OCI-LY1 (cell line): ENCODE measurements around the gene DNASE1L2.

Source experiments
- CTCF ChIP-seq: fragments of 200-600 bp; sonication (generic), shearing (Covaris generic); IDR thresholded peaks from 2 replicates; pipeline ENCODE4 v1.5.1; 2017; ENCODE audit warnings: mild to moderate bottlenecking, antibody characterized with exemption, low read length, moderate library complexity, mixed read lengths
- EZH2 ChIP-seq: fragments of 200-600 bp; sonication (generic), shearing (Covaris generic); IDR thresholded peaks from 2 replicates; pipeline ENCODE4 v1.8.0; 2017; ENCODE audit warnings: borderline replicate concordance, mixed run types, mild to moderate bottlenecking, antibody characterized with exemption, low read length, moderate library complexity, mixed read lengths

- TF ChIP-seq CTCF (no peak), EZH2 (no peak)
Measured at GRCh38 chr16:2237493-2238149, 1.4 kb downstream of the DNASE1L2 start.
